HEK293 (cell line): ENCODE measurements around the gene CHST15.
A peak's percentile ranks its signal among the peaks of the same experiment; 100 is the strongest.

Experiments
- ATF2 ChIP-seq: fragments of 450-650 bp; formaldehyde crosslinking; IDR thresholded peaks from 2 replicates; pipeline ENCODE4 v1.5.1; 2016; ENCODE audit warnings: missing biosample characterization, missing genetic modification characterization, low read depth
- KLF1 ChIP-seq: fragments of 450-650 bp; formaldehyde crosslinking; IDR thresholded peaks from 2 replicates; pipeline ENCODE4 v1.5.1; 2016; ENCODE audit warnings: missing biosample characterization, missing genetic modification characterization
- KLF10 ChIP-seq: fragments of 450-650 bp; IDR thresholded peaks from 2 replicates; pipeline ENCODE4 v1.5.1; 2018; ENCODE audit warnings: missing biosample characterization, mild to moderate bottlenecking, missing genetic modification characterization
- KLF16 ChIP-seq: fragments of 450-650 bp; formaldehyde crosslinking; IDR thresholded peaks from 2 replicates; pipeline ENCODE4 v1.5.1; 2017; ENCODE audit warnings: missing biosample characterization, missing genetic modification characterization
- KLF17 ChIP-seq: fragments of 450-650 bp; formaldehyde crosslinking; IDR thresholded peaks from 2 replicates; pipeline ENCODE4 v1.5.1; 2016; ENCODE audit warnings: missing biosample characterization, missing genetic modification characterization
- KLF8 ChIP-seq: fragments of 450-650 bp; formaldehyde crosslinking; IDR thresholded peaks from 2 replicates; pipeline ENCODE4 v1.5.1; 2016; ENCODE audit warnings: missing biosample characterization, missing genetic modification characterization
- KLF9 ChIP-seq: fragments of 450-650 bp; formaldehyde crosslinking; IDR thresholded peaks from 2 replicates; pipeline ENCODE4 v1.5.1; 2016; ENCODE audit warnings: missing biosample characterization, missing genetic modification characterization, low read depth
- SP3 ChIP-seq: fragments of 450-650 bp; formaldehyde crosslinking; IDR thresholded peaks from 2 replicates; pipeline ENCODE4 v1.5.1; 2016; ENCODE audit warnings: missing biosample characterization, missing genetic modification characterization
- ZBTB10 ChIP-seq: fragments of 450-650 bp; formaldehyde crosslinking; IDR thresholded peaks from 2 replicates; pipeline ENCODE4 v1.5.1; 2016; ENCODE audit warnings: missing biosample characterization, missing genetic modification characterization
- ZBTB26 ChIP-seq: fragments of 450-650 bp; formaldehyde crosslinking; optimal IDR thresholded peaks from 2 replicates; pipeline ENCODE3; 2016; ENCODE audit warnings: missing biosample characterization, mild to moderate bottlenecking, missing genetic modification characterization
- ZBTB44 ChIP-seq: fragments of 450-650 bp; IDR thresholded peaks from 2 replicates; pipeline ENCODE4 v1.5.1; 2018; ENCODE audit warnings: missing biosample characterization, mild to moderate bottlenecking, missing genetic modification characterization
- ZBTB7A ChIP-seq: fragments of 450-650 bp; formaldehyde crosslinking; IDR thresholded peaks from 2 replicates; pipeline ENCODE4 v1.5.1; 2016; ENCODE audit warnings: low read depth, missing biosample characterization, missing genetic modification characterization
- ZEB2 ChIP-seq: fragments of 450-650 bp; formaldehyde crosslinking; IDR thresholded peaks from 2 replicates; pipeline ENCODE4 v1.5.1; 2016; ENCODE audit warnings: missing biosample characterization, missing genetic modification characterization
- ZNF221 ChIP-seq: fragments of 450-650 bp; formaldehyde crosslinking; IDR thresholded peaks from 2 replicates; pipeline ENCODE4 v1.5.1; 2017; ENCODE audit warnings: missing biosample characterization, missing genetic modification characterization, borderline replicate concordance
- ZNF266 ChIP-seq: fragments of 450-650 bp; formaldehyde crosslinking; IDR thresholded peaks from 2 replicates; pipeline ENCODE4 v1.5.1; 2016; ENCODE audit warnings: missing biosample characterization, missing genetic modification characterization, low read depth
- ZNF391 ChIP-seq: fragments of 450-650 bp; formaldehyde crosslinking; IDR thresholded peaks from 2 replicates; pipeline ENCODE4 v1.5.1; 2016; ENCODE audit warnings: low read depth, missing biosample characterization, missing genetic modification characterization, borderline replicate concordance
- ZNF449 ChIP-seq: fragments of 450-650 bp; formaldehyde crosslinking; IDR thresholded peaks from 2 replicates; pipeline ENCODE4 v1.5.1; 2017; ENCODE audit warnings: missing biosample characterization, mild to moderate bottlenecking, missing genetic modification characterization, moderate library complexity
- ZNF501 ChIP-seq: fragments of 450-650 bp; formaldehyde crosslinking; IDR thresholded peaks from 2 replicates; pipeline ENCODE4 v1.5.1; 2016; ENCODE audit warnings: missing biosample characterization, missing genetic modification characterization
- ZNF585B ChIP-seq: fragments of 450-650 bp; formaldehyde crosslinking; IDR thresholded peaks from 2 replicates; pipeline ENCODE4 v1.5.1; 2016; ENCODE audit warnings: missing biosample characterization, missing genetic modification characterization
- ZNF621 ChIP-seq: fragments of 450-650 bp; formaldehyde crosslinking; IDR thresholded peaks from 2 replicates; pipeline ENCODE4 v1.5.1; 2017; ENCODE audit warnings: missing biosample characterization, missing genetic modification characterization
- ZNF660 ChIP-seq: fragments of 450-650 bp; IDR thresholded peaks from 2 replicates; pipeline ENCODE4 v1.5.1; 2018; ENCODE audit warnings: missing biosample characterization, mild to moderate bottlenecking, missing genetic modification characterization
- ZNF692 ChIP-seq: fragments of 450-650 bp; formaldehyde crosslinking; IDR thresholded peaks from 2 replicates; pipeline ENCODE4 v1.5.1; 2016; ENCODE audit warnings: missing biosample characterization, missing genetic modification characterization
- ZNF704 ChIP-seq: fragments of 450-650 bp; formaldehyde crosslinking; IDR thresholded peaks from 2 replicates; pipeline ENCODE4 v1.5.1; 2016; ENCODE audit warnings: missing biosample characterization, missing genetic modification characterization
- ZSCAN30 ChIP-seq: fragments of 450-650 bp; IDR thresholded peaks from 2 replicates; pipeline ENCODE4 v1.5.1; 2018; ENCODE audit warnings: missing biosample characterization, mild to moderate bottlenecking, missing genetic modification characterization, moderate library complexity

CHST15 gene

GRCh38 chr10:123994417-123995081 is 98.8 kb downstream of the CHST15 start (continued):
- TF ChIP-seq ZBTB44 (no peak), ZNF221 (tag by site-specific recombination) (no peak), ZEB2 (tag by site-specific recombination) (peak; percentile 54; the same call in 1 of the 2 replicates), KLF1 (tag by site-specific recombination) (peak; percentile 92), ATF2 (tag by site-specific recombination) (no peak), ZNF660 (peak; percentile 77), ZNF704 (tag by site-specific recombination) (0 out of 2 replicates have a peak, but pooled peaks have one; percentile 10), SP3 (tag by site-specific recombination) (peak; percentile 77), KLF10 (tag by site-specific recombination) (peak; percentile 89), ZNF501 (0 out of 2 replicates have a peak, but pooled peaks have one; percentile 25), ZNF621 (tag by site-specific recombination) (no peak), ZNF266 (no peak), ZBTB10 (tag by site-specific recombination) (peak; percentile 93), KLF17 (tag by site-specific recombination) (no peak), ZNF391 (tag by site-specific recombination) (peak; percentile 69; the same call in 1 of the 2 replicates), KLF16 (tag by site-specific recombination) (peak; percentile 87), ZNF585B (tag by site-specific recombination) (peak; percentile 69), ZBTB26 (tag by site-specific recombination) (no peak), ZBTB7A (tag by site-specific recombination) (0 out of 2 replicates have a peak, but pooled peaks have one; percentile 10), ZSCAN30 (tag by site-specific recombination) (0 out of 2 replicates have a peak, but pooled peaks have one; percentile 35), KLF8 (tag by site-specific recombination) (peak; percentile 95), ZNF449 (tag by site-specific recombination) (peak; percentile 49; the same call in 1 of the 2 replicates), ZNF692 (0 out of 2 replicates have a peak, but pooled peaks have one; percentile 40), KLF9 (tag by site-specific recombination) (peak; percentile 95)
